Fibroblast of gingiva (primary cell): ENCODE measurements around the gene PEX12.
"Not testable (repeated sequence)": the region's sequence is repeated elsewhere in the genome, so short reads cannot be mapped to it uniquely, and the experiment has no call there.

Source experiments
- DNase-seq: peaks from one replicate; pipeline ENCODE4 v3.0.0-alpha.2; 2011; ENCODE audit warnings: low read depth

PEX12 gene

GRCh38 chr17:35577830-35578196, 558 bp downstream of the PEX12 start:
- no peak for DNase-seq

- no peak for DNase-seq
Measured at GRCh38 chr17:35575759-35576158, 2.6 kb downstream of the PEX12 start.

GRCh38 chr17:35569405-35569804, 9.0 kb downstream of the PEX12 start:
- no peak for DNase-seq

GRCh38 chr17:35568561-35568960, 9.8 kb downstream of the PEX12 start:
- DNase-seq, result peak; percentile 42

- DNase-seq, result no peak
Measured at GRCh38 chr17:35566968-35567367, 11.4 kb downstream of the PEX12 start.

- not testable (repeated sequence) for DNase-seq
Measured at GRCh38 chr17:35563181-35563580, 15.2 kb downstream of the PEX12 start.

- no peak for DNase-seq
Measured at GRCh38 chr17:35560703-35561102, 17.7 kb downstream of the PEX12 start, which contains the start of gene SLFN14. Gene SLFN14, minus strand, starts transcription at chr17:35560819. Its CDS starts 2,757 bp downstream, at chr17:35558062.

- no peak for DNase-seq
Measured at GRCh38 chr17:35559495-35560210, 18.7 kb downstream of the PEX12 start.

GRCh38 chr17:35557353-35557752, 21.0 kb downstream of the PEX12 start:
- no peak for DNase-seq

GRCh38 chr17:35555691-35556090, 22.7 kb downstream of the PEX12 start:
- no peak for DNase-seq

GRCh38 chr17:35554668-35555067, 23.7 kb downstream of the PEX12 start:
- DNase-seq, result no peak

- DNase-seq, result no peak
Measured at GRCh38 chr17:35553310-35553709, 25.1 kb downstream of the PEX12 start.

- DNase-seq, result no peak
Measured at GRCh38 chr17:35548978-35549377, 29.4 kb downstream of the PEX12 start.

GRCh38 chr17:35548208-35548810, 30.1 kb downstream of the PEX12 start:
- DNase-seq, result no peak

- DNase-seq, result no peak
Measured at GRCh38 chr17:35546487-35546886, 31.9 kb downstream of the PEX12 start.

- DNase-seq, result no peak
Measured at GRCh38 chr17:35545150-35545549, 33.2 kb downstream of the PEX12 start.

GRCh38 chr17:35543856-35544255, 34.5 kb downstream of the PEX12 start:
- DNase-seq, result no peak

GRCh38 chr17:35542990-35543389, 35.4 kb downstream of the PEX12 start:
- no peak for DNase-seq

GRCh38 chr17:35541434-35541833, 36.9 kb downstream of the PEX12 start:
- no peak for DNase-seq

GRCh38 chr17:35540589-35541404, 37.6 kb downstream of the PEX12 start:
- DNase-seq, result peak; percentile 7

- DNase-seq, result no peak
Measured at GRCh38 chr17:35539659-35540026, 38.7 kb downstream of the PEX12 start.

GRCh38 chr17:35537601-35538141, 40.7 kb downstream of the PEX12 start, which contains the start of gene SLFN12L:
Gene SLFN12L, minus strand, starts transcription at chr17:35537678. Its CDS starts 15,314 bp downstream, at chr17:35522364.
- DNase-seq, result no peak
